NCI-H526 (cell line): Measurements from ENCODE around the gene ENPP1.

Experiments
- DNase-seq, 2 experiments: peaks; one replicate each; lab custom pipeline; 2025; lab: John Stamatoyannopoulos, UW

The ENPP1 gene

DNA sequence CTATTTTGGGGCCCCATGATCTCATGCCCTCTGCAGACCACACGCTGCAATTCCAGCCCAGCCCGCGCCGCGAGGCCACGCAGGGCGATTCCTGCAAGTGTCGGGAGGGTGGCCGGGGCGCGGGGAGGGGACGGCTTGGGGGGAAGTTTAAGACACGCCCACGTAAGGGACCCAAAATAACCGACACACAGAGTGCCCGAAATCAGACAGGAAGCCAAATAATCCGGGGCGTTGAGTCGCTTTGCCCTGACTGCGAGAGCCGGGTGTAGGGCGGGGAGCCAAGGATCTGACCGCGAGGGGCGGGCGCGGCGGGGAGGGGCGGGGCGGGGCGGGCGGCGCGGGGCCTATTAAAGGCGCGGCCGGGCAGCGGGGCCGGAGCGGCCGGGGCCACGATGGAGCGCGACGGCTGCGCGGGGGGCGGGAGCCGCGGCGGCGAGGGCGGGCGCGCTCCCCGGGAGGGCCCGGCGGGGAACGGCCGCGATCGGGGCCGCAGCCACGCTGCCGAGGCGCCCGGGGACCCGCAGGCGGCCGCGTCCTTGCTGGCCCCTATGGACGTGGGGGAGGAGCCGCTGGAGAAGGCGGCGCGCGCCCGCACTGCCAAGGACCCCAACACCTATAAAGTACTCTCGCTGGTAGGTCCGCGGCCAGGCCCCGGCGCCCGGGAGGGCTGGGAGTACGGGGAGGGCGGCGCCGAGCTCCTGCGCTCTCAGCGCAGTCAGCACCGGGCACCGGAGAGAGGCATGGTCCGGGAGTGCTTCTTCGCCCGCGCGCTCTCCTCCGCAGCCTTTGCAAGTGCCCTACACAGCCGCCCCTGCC is at the start of gene ENPP1:
Gene ENPP1, plus strand, starts transcription at position 377 of the 816 bp plus-strand sequence. Its CDS starts 16 bp downstream, at position 393.
- DNase-seq, result peak in 1 of 2 experiments; percentile 69

GRCh38 chr6:131758920-131759319 is 48.9 kb upstream of the ENPP1 start:
- no peak for DNase-seq

DNA sequence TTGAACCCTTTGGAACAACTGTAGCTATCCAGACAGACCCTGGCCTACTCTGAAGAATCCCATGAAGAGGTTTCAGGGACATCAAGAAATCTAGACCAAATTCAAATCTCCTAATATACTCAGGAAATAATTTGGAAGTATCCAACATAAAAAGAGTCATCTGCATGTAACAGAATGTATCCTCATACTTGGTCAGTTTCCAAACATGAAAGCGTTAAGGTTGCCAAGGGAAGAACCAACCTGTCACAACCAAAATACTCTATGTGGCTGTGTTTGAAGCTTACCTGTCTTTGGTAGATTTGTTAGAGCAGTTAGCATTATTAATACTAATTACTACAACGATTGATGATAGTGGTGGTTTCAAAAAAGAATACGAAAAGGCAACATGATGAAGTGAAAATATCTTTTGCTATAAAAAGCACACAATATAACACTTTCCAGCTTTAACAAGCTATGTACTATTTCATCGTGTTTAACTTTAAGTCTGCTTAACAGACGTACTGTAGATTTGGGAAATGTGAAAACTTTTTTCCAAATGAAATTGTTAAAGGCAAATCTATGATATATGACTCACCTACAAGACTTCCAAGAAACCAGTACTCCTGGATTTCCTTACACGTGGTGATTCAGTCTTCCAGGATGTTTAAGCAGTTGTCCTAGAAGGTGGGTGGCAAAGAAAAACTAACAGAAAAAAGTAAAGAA is 46.6 kb upstream of the ENPP1 start:
- no peak for DNase-seq

DNA sequence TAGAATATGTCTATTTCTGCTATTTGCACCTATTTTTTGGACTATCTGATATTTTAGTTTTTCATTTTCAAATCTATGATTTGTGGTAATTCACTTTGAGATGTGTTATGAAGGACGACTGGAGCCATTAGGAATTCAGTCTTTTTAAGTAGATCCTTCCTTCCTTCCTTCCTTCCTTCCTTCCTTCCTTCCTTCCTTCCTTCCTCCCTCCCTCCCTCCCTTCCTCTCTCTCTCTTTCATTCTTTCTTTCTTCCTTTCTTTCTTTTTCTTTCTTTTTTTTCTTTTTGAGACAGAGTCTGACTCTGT is 46.1 kb upstream of the ENPP1 start:
- no peak for DNase-seq

DNA sequence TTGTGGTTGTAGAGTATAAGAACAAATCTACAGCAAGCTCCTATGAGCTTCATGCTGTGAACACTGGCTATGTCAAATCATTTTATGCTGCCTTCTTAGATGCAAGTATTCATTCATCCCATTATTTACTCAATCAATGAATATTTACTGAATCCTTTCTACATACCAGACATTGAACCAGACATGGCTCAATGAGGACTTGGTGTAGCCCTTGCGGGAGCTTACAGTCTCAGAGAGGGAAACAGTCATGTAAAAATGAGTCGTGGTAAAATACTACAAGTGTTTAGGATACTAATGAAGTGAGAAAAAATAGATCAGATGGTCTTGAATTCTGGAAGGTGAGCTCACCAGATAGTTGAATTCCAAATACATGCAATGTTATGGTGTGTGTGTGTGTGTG is 44.8 kb upstream of the ENPP1 start:
- DNase-seq, result no peak

DNA sequence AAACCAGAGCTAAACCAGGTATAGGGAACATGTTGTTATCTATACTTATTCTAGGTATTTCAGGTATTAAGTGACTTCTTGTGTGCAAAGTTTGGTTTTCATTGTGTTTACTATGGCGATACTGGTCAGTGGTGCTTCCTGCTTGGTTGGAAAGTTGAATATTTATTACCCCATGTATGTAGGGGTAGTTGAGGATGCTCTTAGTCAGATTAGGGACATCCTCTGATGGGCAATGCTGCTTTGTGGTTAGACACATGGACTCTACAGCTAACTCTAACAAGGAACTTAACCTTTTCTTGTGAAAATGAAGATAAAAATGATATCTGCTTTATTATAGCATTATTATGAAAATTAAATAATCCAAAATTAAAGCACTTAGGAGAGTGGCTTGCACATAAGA is 44.1 kb upstream of the ENPP1 start:
- DNase-seq, result no peak

GRCh38 chr6:131764350-131764749 is 43.5 kb upstream of the ENPP1 start:
- no peak for DNase-seq

DNA sequence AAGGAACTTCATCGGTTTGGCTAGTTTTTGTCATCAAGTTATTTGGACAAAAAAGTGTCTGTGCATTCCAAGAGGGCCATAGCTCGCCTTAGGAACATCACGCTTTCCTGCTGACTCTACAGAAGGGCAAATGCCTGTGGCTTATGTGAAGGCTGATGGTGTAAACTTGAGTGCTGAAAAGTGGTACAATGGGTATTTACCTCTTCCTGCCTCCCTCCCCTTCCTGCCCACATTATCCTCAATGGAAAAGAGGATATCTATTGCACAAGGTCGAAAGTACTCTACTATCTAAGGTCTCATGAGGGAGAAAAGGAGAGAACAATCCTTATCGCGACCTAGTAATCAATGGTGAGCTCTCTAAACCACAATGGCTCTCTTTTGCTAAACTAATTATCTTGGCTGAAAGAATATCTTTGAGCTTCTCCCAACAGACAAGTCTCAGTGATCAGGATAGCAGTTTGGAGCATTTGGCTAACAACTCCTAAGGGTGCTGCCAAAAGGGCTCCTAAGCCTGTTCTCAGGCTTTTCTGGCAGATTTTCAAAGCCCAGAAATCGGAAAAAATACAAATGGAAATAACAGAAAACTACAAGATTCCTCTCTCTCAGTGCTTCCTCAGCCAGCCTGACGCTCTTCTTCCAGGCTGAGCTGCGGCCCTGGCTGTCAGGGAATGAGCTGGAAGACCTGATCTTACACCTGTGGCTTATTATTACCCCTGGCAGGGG is 42.6 kb upstream of the ENPP1 start:
- no peak for DNase-seq

GRCh38 chr6:131765804-131766135 is 42.0 kb upstream of the ENPP1 start:
- DNase-seq, result no peak

DNA sequence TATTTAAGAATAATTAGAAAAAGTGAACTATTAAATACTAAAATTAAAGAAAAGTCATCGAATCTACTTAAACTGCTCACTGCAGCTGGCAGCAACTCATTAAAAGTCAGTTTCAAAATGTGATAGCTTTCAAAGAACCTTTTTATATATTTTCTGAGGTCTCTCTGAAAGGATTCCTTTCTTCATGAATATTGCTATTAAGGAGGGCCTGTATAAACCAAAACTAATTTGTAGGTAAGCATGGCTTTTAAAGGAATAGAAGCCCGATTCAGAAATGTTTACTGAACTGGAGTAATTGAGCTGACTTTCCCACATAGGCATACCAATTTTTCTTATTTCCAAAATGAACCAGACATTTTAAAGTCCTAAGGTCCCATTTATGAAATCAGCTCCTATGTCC is 41.2 kb upstream of the ENPP1 start:
- DNase-seq, result no peak

DNA sequence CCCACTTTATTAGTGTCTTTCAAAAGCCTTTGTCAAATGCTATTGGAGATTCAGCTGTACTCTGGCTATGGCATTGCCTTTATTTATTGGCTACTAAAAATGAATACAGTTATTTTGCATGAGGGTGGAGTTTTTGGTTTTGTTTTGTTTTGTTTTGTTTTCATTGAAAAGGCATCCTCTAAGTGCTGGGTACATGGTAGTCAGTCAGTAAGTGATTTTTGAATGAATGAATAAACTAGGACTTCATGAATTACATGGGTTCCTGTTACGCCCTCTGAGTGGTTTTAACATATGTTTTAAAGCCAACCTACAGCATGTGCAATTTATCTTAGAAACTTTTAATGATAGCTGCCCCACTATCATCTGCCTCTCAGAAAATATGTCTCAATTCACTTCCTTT is 38.9 kb upstream of the ENPP1 start:
- DNase-seq, result no peak

- DNase-seq, result no peak
These were observed 38.3 kb upstream of the ENPP1 start for GRCh38 chr6:131769385-131770141.

- no peak for DNase-seq
These were observed 37.0 kb upstream of the ENPP1 start for GRCh38 chr6:131770776-131771175.

- DNase-seq, result no peak
These were observed 34.4 kb upstream of the ENPP1 start for GRCh38 chr6:131773284-131773950.

GRCh38 chr6:131775886-131776285 is 31.9 kb upstream of the ENPP1 start:
- no peak for DNase-seq

DNA sequence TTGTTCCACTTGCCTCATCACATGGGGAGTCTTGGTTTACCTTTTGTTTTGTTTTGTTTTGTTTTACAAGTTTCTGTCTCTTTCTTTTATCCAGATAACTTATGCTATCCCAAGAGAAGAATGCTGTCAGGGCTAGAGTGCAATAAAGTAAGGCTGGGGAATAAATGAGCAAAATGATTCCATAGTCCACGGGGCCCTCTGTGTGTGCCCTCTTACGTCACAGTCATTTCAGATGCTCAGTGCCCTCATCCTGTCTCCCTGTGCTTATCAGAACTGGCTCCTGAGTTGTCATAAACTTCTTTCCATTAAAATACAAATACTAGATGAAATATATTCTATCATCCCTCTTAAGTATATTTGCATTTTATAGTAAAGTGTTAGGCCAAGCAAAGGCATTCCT is 30.8 kb upstream of the ENPP1 start:
- no peak for DNase-seq

DNA sequence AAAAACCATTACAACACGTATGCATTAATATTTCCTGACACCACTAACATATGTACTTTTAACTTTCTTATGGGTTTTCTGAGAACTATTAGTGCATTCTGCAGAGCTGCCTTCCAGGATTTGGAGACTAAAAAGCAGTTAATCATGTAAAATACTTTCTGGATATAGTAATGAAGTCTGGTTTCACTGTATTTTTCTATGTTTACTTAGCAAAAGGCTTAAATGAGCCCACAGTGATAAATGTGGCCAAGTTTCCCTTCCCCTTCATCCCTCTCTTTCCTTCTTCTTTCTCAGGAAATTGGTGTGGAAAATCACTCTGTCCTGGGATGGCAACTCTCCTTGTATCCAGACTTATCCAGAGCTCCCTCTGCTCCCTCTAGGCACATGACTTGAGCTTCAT is 29.7 kb upstream of the ENPP1 start:
- DNase-seq, result no peak

DNA sequence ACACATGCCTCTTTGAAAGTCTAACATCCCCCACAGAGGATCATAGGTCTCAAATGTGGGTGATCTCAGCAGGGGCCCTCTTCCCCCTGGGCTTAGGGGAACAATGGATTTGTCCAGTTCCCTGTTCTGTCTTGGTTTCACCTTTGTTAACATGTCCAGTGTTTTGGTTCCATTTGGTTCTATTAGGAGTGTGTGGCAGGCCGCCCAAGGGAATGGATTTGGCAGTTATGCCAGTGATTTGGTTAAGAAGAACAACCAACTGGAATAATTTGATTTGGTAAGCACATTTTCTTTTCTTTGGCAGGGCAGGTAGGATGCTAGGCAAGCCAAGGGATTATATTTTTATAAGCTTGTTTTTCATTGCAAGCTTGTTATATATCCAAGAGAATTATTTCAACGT is 28.5 kb upstream of the ENPP1 start:
- DNase-seq, result no peak

GRCh38 chr6:131780600-131780999 is 27.2 kb upstream of the ENPP1 start:
- DNase-seq, result no peak

DNA sequence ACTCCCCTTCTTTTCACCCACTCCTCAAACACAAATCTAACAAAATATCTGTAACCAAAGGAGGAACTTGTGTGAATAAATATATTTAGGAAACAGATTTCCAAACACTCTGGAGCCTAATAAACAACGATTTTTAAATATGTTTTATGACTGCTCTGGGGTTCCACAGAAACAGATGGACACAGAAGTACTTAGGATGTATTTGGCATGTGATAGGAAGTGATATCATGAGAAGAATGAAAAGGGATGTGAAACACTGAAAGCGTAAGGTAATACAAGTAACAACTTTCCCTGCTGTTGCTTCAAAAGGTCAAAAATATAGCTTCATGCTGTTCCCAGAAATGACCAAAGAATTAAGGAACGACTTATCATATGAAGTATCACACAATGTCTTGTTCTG is 26.1 kb upstream of the ENPP1 start:
- DNase-seq, result no peak

DNA sequence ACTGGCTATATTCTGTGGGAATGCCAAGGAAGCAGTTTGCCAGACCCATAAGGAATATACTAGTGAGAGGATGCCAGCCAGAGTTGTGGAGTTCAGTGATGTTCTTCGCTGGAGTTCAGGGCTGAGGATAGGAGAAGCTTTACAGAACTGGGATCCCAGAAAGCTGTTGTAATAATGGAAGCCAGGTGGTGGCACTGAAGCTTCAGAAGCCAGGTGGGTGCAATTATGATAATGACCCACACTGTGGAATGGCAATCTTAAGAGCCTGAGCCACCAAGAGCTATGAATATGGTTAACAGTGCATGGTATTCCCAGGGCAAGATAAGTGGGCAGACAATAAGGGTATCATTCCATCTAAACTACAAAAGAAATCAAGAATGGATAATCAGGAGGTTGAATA is 25.1 kb upstream of the ENPP1 start:
- peak; percentile 33 to 72 for DNase-seq

DNA sequence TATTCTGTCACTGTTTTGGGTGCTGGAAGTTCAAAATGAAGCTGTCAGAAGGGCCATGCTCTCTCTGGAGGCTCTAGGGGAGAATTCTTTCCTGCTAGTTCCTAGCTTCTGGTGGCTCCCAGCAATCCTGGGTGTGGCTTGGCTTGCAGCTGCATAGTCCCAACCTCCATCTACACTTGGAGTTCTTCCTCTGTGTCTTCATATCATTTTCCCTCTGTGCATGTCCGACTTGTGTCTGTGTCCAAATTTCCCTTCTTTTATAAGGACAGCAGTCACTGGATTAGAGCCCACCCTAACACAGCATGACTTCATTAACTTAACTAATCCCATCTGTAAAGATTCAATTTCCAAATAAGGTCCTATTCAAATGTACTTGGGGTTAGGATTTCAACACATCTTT is 23.3 kb upstream of the ENPP1 start:
- no peak for DNase-seq
